Embryonic facial prominence (tissue), 1 donor: ENCODE data around the gene PTPRN2.
"Not testable (repeated sequence)": the region's sequence is repeated elsewhere in the genome, so short reads cannot be mapped to it uniquely, and the experiment has no call there.

ENCODE experiments used
- DNase-seq: peaks from one replicate; pipeline ENCODE4 v3.0.0-alpha.2; 2016; ENCODE audit errors: extremely low spot score

Gene PTPRN2

DNA sequence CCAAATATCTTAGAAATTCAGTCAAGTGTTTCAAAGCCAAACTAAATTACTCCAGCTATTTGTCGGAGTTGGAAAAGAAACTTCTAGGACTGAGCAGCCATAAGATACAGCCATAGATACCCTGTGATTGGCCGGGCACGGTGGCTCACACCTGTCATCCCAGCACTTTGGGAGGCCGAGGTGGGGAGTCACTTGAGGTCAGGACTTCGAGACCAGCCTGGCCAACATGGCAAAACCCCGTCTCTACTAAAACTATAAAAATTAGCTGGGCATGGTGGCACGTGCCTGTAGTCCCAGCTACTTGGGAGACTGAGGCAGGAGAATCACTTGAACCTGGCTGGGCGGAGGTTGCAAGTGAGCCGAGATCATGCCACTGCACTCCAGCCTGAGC lies 607.3 kb downstream of the PTPRN2 start:
- not testable (repeated sequence) for DNase-seq

- DNase-seq, result no peak
Observed at GRCh38 chr7:157979636-157980340, 607.8 kb downstream of the PTPRN2 start.

GRCh38 chr7:157978766-157979165 lies 608.9 kb downstream of the PTPRN2 start:
- DNase-seq, result no peak

GRCh38 chr7:157977717-157978496 lies 609.7 kb downstream of the PTPRN2 start:
- no peak for DNase-seq

DNA sequence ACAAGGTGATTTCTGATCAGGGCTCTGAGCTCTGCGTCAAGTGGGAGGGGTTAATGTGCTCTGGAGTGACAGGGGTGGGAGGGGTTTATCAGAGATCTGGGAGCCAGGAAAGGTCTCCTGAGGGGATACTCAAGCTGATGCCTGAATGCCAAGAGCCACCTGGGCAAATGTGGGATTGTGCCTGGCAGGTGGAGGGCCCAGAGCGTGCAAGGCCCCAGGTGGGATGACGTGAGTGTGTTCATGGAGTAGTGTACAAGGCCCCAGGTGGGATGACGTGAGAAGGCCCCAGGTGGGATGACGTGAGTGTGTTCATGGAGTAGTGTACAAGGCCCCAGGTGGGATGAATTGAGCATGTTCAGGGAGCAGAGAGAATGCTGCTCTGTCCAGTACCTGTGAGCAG lies 610.3 kb downstream of the PTPRN2 start:
- no peak for DNase-seq

DNA sequence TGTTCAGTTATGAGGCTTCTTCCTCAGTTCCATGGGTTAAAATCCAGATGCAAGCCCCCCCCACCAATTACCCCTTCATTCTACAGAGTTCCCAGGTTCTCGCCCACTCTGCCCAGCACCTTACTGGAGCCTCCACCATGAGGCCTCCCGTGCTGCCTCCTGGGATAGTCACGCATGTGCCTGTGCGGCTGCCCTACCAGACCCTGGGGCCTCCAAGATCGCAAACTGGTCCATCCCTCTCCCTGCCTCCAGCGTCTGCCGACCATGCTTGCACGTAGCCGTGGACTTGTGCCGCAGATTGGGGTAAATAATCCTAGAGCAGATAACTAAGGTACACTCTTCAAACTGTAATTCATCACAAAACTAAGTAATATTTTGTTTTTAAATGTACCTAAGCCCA lies 611.2 kb downstream of the PTPRN2 start:
- no peak for DNase-seq

- no peak for DNase-seq
Observed at GRCh38 chr7:157975401-157976372, 611.9 kb downstream of the PTPRN2 start.

- DNase-seq, result no peak
Observed at GRCh38 chr7:157974678-157975230, 612.9 kb downstream of the PTPRN2 start.

DNA sequence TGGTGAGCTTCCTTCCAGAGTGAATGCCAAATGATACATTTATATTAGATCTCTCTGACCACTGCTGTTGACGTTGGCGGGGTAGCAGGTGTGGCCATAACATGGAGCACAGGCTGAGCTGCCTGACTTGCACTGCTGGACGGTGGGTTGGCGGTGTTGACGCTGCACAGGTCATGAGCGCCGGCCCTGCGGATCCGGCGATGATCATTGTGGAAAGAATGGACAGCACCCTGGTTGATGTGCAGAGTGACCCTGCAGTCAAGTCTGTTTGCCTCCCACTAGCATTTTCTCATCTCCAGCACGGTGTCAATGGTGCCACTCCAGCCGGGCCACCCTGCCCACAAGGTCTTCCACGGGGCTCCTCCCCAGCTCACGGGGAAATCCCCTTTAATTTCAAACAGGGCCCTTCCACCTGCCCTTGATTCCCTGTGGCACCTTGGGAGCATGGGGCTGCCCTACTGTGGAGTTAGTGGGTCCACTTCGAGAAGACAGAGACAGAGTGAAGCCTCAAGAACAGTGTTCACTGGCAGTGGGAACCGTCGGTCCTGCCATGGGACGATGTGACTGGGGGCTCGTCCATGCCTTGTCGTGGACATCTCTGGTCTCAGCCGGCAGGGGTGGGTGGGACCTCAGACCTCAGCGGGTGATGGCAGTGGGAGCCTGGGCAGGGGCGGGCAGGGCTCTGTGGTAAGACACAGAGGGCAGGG lies 613.5 kb downstream of the PTPRN2 start:
- no peak for DNase-seq

GRCh38 chr7:157972914-157973313 lies 614.7 kb downstream of the PTPRN2 start:
- DNase-seq, result no peak

DNA sequence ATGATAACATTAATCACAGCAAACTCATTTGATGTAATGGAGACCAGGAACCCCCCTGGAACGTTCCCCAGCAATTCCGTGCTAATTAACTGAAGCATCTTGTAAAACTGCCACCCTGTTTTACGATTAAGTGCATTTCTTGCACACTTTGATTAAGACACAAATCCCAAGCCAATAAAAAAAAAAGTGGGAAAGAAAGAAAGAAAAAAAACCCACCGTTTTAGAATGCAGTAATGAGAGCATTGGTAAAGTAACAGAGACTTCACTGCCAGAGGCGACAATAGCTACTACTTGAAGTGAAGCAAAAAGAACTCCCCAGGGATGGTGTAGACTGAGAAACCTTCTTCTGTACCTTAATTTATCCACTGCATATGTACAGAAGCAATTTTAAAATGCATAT lies 616.1 kb downstream of the PTPRN2 start:
- DNase-seq, result no peak

GRCh38 chr7:157970744-157971143 lies 616.9 kb downstream of the PTPRN2 start:
- DNase-seq, result no peak

DNA sequence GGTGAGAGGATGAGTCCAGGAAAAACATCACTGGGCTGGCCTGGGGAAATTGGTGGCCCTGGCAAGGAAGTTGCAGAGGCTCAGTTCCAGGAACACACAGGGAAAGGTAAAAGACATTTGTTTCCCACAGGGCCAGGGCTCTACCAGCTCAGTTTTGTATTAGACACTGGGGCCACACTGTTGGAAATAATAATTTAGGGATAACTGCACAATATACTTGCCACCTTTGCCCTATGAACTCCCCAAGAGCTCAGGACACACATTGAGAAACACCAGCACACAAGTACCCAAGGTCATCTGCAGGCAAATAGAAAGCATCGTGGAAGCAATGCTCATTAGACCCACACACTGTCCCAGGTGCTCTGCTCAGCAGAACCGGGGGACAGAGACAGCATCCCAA lies 617.6 kb downstream of the PTPRN2 start:
- no peak for DNase-seq

DNA sequence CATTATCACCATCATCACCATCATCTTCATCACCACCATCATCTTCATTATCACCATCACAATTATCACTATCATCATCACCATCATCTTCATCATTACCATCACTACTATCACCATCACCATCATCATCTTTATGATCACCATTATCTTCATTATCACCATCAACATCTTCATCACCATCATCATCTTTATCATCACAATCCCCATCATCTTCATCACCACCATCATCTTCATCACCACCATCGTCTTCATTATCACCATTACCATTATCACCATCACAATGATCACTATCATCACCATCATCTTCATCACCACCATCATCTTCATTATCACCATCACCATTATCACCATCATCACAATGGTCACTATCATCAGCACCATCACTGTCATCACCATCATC lies 621.1 kb downstream of the PTPRN2 start:
- no peak for DNase-seq

- no peak for DNase-seq
Observed at GRCh38 chr7:157964521-157964920, 623.1 kb downstream of the PTPRN2 start.

DNA sequence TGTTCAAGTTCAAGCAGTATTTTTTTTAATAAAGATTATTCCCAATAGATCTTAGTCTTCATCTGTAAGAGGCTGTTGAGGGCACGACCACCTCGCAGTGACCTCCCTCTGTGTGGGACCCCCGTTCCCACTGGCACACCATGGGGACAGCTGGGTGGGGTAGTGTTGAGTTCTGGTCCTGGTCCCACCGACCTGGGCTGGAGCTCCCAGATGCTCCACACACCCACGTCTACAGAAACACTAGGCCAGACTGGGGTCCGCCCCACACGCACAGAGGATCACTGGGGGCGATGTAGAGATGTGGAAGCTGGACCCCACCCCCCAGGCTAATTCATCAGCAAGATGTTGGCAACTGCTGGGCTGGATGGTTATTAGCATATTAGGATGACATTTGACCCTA lies 623.6 kb downstream of the PTPRN2 start:
- DNase-seq, result no peak

DNA sequence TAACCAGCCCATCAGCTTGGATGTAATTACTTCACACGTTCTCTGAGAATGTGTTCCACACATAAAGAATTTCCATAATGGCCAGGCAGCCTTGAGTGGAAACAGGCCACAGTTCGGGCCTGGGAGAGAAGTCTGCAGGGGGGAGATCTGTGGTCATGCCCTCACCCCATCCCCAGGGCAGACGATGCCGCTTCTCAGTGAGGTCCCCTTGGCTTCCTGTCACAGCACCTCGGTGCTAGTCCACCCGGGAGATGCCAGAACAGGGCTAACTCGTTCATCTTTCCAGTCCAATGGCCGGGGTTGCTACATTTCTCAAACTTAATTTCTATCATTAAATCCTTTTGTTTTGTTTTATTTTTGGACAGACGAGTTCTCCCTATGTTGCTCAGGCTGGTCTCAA lies 624.1 kb downstream of the PTPRN2 start:
- no peak for DNase-seq

GRCh38 chr7:157962458-157963306 lies 624.9 kb downstream of the PTPRN2 start:
- DNase-seq, result no peak

GRCh38 chr7:157961731-157962457 lies 625.7 kb downstream of the PTPRN2 start:
- no peak for DNase-seq
